COLO668 (cell line): ENCODE results near the gene MDC1.
"Not testable (repeated sequence)": the region's sequence is repeated elsewhere in the genome, so short reads cannot be mapped to it uniquely, and the experiment has no call there.

Source experiments
- DNase-seq: peaks from one replicate; lab custom pipeline; 2025; ENCODE audit not compliant: unreplicated experiment; lab: John Stamatoyannopoulos, UW

MDC1 gene, protein sequence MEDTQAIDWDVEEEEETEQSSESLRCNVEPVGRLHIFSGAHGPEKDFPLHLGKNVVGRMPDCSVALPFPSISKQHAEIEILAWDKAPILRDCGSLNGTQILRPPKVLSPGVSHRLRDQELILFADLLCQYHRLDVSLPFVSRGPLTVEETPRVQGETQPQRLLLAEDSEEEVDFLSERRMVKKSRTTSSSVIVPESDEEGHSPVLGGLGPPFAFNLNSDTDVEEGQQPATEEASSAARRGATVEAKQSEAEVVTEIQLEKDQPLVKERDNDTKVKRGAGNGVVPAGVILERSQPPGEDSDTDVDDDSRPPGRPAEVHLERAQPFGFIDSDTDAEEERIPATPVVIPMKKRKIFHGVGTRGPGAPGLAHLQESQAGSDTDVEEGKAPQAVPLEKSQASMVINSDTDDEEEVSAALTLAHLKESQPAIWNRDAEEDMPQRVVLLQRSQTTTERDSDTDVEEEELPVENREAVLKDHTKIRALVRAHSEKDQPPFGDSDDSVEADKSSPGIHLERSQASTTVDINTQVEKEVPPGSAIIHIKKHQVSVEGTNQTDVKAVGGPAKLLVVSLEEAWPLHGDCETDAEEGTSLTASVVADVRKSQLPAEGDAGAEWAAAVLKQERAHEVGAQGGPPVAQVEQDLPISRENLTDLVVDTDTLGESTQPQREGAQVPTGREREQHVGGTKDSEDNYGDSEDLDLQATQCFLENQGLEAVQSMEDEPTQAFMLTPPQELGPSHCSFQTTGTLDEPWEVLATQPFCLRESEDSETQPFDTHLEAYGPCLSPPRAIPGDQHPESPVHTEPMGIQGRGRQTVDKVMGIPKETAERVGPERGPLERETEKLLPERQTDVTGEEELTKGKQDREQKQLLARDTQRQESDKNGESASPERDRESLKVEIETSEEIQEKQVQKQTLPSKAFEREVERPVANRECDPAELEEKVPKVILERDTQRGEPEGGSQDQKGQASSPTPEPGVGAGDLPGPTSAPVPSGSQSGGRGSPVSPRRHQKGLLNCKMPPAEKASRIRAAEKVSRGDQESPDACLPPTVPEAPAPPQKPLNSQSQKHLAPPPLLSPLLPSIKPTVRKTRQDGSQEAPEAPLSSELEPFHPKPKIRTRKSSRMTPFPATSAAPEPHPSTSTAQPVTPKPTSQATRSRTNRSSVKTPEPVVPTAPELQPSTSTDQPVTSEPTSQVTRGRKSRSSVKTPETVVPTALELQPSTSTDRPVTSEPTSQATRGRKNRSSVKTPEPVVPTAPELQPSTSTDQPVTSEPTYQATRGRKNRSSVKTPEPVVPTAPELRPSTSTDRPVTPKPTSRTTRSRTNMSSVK (N-terminal part only)

DNA sequence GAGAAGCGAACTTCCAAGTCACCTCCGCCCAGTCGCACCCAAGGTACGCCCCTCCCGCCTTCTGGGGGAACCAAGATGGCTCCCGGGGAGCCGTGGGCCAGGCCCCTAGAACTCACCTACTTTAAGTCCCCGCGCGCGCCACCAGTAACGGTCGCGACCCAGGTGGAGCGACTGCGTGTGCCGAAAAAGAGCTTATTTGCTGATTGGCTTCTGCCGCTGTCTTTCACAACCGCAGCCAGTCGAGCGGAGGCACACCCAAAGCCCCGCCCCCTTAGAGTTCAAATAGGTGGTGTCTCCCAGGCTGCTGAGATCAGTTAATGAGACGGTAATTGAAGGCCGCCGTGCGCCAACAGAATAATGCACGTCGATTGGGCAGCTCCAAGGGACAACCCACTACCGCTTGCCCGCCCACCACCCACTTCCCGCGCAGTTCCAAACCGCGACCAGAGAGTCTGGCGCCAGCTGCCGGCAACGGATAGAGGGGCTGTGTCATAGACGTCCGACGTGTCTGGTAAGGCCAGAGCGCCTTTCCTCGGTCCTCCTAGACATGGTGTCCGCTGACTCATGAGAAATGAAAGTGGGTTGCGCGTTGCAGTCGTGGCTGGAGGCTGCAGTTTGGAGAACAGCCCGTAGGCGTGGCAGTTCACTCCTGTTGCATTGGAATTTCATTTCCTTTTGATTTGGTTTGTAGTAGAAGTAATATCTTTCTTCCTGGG, at the start of gene MDC1:
TSS of gene MDC1 (minus strand) at position 153 of the 716 bp plus-strand sequence. CDS start 2,106 bp downstream, outside the sequence.
- DNase-seq = peak; percentile 96

DNA sequence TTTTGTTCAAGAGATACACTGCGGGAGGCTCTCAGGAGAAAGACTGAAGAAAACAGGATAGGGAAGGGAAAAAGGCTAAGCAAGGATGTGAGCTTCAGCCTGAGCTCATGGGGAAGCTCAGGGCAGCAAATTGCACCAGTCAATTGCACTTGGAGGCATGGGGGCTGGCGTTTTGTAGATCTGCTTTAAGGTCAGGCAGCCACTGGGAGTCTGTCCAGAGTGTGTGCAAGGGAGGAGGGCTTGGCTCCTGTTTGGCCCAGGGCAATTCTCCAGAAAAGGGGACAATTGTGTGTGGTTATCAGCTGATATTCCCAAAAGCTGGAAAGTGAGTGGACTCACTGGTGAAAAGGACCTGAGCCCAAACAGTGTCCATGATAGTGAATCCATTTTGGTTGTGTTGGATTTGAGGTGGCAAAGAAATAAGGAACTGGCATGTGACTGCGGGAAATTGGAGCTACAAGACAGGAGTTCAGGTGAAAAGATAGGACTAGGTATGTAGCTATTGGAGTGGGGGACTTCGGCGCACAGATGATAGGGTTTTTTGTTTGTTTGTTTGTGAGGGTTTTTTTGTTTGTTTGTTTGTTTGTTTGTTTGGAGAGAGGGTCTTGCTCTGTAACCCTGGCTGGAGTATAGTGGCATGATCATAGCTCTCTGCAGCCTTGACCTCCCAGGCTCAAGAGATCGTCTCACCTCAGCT, 49.5 kb upstream of the MDC1 start:
- DNase-seq = no peak

DNA sequence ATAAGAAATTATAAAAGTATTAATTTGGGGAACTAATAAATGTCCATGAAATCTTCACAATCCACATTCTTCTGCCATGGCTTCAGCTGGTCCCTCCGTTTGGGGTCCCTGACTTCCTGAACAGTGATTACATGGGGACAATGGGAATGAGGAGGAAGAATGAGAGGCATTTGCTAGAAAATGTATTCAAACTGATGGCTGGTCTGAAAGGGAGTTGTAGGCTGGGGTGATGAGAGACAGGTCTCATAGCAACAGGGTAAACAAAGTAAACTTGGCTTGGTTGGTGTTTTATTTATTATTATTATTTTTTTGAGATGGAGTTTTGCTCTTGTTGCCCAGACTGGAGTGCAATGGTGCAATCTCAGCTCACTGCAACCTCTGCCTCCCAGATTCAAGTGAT, 48.4 kb upstream of the MDC1 start:
- DNase-seq = not testable (repeated sequence)

DNA sequence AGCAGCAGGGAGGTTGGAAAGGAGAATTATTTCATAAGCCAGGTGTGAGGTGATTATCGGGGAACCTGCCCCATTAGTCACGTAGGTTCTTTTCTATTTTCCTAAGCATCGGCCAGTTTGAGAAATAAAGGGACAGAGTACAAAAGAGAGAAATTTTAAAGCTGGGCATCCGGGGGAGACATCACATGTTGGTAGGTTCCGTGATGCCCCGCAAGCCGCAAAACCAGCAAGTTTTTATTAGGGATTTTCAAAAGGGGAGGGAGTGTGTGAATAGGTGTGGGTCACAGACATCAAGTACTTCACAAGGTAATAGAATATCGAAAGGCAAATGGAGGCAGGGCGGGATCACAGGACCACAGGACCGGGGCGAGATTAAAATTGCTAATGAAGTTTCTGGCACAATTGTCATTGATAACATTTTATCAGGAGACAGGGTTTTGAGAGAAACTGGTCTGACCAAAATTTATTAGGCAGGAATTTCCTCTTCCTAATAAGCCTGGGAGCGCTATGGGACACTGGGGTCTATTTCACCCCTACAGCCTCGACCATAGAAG, 47.5 kb upstream of the MDC1 start:
- not testable (repeated sequence) for DNase-seq

DNA sequence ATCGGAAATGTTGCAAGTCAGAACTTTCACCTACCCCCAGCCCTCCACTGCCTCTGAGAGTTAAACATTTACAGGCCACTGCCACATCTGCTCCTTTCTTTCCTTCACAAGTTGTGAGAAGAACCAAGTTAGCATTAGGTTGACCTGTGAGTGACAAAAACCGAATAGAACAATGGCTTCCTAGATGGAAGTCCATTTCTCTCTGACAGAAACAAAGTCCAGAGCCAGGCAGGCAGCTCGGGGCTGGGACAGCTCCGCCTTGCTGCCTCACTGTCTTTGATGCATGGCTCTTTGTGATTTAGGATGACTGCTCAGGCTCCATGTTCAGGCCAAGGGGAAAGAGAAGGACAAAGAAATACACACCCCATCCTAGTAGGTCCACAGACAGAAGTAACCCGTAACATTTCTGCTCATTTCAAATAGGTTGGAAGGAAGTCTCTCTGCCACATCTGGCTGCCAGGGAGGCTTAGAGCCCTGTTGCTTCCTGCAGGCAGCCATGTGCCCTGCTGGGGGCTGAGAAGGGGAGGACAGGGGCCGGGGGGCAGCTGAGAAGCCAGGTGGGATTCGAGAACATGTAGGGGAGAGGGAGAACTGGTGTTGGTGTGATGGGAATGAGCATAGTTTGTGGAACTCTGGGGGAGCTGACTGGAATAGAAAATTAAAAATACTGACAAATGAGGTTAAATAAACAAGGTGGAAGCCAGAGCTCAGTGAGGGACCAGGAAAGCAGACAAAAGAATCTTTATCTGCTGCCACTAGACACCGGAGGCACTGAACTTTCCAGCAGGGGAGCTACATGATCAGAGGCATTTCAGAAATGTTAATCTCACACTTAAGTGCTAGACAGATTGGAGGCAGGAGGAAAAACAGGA, 46.8 kb upstream of the MDC1 start:
- no peak for DNase-seq

DNA sequence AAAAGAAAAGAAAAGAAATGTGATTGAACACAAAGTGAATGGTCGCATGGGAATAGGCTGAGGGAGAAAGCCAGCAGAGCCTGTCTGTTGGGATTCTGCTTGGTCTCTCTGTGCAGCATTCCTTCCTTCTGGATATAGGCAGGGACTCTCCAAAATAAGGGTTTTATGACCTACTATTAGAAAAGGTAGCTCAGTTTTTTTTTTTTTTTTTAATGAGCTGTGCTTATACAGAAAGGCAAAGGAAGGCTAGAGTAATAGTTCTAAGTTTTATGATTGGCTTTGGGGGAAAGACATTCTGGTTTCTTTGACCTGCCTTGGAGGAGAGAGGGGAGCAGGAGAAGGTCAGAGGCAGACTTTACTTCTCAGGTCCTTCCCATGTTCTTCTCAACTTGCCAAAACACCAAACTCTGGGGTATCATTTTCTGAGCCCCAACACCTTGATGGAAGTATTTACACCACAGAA, 46.1 kb upstream of the MDC1 start:
- no peak for DNase-seq

DNA sequence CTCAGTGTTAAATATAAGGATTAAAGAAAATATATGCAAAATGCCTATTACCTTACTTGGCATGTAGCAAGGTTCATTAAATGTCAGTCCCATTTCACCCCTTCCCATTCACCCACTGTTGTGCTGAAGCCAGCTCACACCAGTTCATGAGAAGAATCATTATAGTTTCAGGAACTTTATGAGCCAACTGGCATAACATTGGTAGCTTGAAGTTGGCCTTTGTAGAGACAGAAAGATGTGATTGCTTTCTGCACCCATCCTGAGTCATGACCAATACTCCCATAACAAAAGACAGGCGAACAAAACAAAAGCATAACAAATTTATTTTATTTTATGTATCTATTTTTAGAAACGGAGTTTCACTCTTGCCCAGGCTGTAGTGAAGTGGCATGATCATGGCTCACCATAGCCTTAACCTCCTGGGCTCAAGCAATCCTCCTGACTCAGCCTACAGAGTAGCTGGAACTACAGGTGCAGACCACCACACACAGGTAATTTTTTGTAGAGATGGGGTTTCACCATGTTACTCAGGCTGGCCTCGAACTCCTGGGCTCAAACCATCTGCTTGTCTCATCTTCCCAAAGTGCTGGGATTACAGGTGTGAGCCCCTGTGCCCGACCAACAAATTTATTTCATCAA, 44.8 kb upstream of the MDC1 start:
- DNase-seq = no peak

DNA sequence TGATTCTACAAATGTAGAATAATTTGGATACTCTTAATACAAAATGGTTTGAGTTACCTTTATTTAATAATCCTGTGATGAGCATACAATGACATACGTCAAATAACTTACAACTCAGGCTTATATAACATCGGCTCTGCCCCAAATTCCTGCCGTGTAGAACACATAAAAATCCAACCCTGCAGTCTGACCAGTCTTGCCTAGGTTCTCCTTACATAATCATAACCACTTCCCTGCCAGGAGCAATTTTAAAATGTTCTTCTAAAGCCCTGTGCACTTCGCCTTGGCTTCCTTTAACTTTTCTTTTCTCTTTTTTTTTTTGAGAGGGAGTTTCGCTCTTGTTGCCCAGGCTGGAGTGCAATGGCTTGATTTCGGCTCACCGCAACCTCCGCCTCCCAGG, 43.5 kb upstream of the MDC1 start:
- no peak for DNase-seq

DNA sequence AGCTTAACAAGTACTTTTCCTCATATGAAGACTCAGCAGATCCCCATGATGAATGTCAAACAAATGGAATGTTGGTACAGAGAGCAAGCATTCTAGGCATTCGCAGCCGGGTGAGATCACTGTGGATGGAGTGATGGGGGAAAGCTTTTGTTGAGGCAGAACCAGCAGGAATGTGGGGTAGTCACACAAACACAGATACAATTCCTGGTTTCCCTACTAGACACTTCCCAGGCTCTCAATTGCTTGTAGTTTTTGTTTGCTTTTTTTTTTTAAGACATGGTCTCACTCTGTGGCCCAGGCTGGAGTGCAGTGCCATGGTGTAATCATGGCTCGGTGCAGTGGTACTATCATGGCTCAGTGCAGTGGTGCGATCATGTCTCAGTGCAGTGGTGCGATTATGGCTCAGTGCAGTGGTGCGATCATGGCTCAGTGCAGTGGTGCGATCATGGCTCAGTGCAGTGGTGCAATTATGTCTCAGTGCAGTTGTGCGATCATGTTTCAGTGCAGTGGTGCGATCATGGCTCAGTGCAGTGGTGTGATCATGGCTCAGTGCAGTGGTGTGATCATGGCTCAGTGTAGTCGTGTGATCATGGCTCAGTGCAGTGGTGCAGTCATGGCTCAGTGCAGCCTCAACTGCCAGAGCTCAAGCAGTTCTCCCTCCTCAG, 42.6 kb upstream of the MDC1 start:
- no peak for DNase-seq

DNA sequence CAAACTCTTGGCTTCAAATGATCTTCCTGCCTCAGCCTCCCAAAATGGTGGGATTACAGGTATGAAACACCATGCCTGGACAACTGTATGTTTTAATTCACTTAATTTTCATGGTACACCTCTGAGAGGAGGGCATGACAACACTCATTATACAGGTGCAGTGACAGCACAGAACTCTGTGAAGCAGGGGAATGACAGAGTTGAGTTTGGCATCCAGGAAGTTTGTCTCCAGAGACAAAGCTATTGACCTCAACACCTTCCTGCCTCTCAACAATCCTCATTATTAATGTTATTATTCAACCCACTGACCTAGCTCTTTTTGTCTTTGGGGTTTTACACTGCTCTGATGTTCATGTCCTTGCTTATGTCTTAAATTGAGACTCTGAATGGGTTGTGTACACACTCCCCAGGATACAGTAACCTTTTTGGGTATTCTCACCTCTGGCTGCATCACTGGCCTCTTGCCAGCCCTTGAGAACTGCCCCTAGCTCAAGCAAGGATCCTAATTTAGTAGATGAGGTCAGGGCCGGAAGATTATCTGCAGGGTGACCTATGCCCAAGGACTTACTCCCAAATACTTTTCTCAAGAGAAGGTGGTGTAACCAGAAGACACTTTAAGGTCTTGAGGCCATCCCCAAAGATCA, 40.3 kb upstream of the MDC1 start:
- no peak for DNase-seq

DNA sequence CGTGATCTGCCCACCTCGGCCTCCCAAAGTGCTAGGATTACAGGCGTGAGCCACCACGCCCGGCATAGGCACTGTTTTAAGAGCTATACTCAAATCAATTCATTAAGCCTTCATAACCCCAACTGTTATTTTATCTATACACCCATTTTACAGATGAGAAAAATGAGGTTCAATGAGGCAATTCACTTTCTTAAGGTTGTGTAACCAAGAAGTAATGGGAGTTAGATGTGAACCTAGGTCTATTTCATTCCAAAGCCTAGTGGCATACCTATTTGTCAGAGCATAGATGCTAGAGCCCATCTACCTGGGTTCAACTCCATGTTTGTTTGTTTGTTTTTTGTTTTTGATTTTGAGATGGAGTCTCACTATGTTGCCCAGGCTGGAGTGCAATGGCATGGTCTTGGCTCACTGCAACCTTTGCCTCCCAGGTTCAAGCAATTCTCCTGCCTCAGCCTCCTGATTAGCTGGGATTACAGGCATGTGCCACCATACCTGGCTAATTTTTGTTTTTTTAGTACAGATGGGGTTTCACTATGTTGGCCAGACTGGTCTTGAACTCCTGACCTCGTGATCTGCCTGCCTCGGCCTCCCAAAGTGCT, 39.4 kb upstream of the MDC1 start:
- DNase-seq = not testable (repeated sequence)

DNA sequence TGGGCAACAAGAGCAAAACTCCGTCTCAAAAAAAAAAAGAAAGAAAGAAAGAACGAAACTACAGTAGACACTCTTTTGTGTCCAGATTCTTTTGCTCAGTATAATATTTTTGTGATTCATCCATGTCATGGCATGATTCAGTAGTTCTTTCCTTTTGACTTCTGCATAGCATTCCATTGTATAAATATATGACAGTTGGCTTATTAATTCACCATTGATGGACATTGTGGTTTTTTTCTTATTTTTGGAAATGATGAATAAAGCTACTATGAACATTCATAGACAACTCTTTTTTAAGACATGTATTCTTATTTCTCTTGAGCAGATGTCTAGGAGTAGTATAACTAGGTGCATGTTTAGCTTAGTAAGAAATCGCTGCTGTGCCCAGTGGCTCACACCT, 37.5 kb upstream of the MDC1 start:
- no peak for DNase-seq

DNA sequence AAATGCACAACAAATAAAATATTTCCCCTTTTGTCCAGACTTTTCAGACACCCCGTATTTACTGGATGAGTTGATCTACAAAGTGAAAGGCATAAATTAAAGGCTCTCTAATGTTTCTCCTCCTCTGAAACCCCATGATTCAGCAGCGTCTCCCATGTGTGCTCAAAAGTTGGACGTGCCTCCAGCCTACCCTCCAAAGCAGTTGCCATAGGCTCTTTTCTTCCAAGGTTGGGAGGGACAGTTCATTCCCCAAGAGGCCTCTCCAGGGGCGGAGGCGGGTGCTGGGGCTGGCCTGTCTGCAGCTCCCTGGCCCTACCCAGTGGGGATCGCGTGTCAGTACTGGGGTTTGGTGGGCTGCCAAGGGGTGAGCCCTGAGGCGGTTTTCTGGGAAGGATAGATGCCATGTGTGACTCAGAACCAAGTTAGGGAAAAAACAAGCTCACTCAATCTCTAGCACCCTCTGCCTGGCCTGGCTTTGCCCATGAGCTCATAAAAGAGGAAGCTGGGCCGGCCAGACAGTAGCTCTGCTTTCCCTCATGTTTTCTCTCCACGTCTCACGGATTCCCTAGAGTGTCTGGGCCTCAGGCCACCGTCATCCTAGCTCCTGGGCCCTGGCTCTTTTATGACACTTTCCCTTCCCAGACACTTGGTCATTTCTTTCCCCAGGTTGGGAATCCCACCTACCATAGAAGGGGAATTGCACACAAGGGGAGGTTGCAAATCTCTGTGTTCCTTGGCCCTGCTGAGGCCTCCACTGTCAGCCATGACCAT, 35.3 kb upstream of the MDC1 start:
- no peak for DNase-seq

DNA sequence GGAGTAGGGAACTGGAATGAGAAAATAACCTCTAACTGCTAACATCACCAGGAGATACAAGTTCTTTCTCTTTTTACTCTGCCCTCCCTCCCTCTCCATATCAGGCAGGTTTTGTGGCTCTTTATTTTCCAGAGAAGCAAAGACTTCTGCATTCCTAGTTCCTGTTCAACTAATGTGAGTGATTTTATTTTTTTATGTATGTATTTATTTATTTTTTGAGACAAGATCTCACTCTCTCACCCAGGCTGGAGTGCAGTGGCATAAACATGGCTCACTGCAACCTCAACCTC, 33.2 kb upstream of the MDC1 start:
- DNase-seq = no peak

DNA sequence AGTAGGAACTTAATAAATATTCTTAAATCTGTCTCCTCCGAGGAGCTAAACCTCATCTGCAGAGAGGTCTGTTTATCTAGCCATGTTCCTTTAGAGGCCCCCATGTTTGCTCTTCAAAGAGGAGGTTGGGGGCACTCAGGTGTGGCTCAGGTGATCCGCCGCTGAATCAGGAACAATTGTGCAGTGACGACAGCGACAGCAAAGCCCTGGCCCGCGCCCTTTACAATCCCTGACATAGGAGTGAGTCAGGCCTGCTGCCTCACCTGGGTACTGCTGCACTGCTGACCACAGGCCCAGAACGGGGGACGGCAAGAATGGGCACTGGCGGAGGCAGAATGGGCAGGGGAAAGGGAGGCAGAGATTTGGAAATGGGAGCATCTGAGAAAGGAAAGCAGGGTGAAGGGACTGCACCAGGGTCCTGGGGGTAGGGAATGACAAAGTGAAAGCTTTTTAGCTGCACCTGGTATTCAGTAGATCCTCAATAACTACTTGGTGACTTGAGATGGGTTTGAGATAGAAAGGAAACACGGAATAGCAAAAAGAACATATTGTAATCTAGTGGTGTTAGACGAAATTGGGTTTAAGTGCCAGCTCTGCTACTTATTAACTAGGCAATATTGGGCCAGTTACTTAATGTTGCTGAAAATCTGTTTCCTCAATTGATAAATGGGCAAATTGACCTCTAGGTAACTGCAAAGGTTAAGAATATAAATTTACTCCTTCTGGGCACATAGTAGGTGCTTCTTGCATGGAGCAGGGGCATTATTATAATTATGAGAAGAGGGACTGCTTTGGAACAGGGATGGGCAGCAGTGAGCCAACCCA, 32.7 kb upstream of the MDC1 start:
- DNase-seq = peak; percentile 55
